Measurements from ENCODE around the gene ZNRD2. TPM values are rescaled to one million over a fixed set of nuclear protein-coding genes. Genes with fewer than 3 reads are reported as not detected.

ZNRD2 gene
- total and polyA plus RNA-seq, 2 experiments from 2014 or later = 20.5 to 52.4 TPM

DNA sequence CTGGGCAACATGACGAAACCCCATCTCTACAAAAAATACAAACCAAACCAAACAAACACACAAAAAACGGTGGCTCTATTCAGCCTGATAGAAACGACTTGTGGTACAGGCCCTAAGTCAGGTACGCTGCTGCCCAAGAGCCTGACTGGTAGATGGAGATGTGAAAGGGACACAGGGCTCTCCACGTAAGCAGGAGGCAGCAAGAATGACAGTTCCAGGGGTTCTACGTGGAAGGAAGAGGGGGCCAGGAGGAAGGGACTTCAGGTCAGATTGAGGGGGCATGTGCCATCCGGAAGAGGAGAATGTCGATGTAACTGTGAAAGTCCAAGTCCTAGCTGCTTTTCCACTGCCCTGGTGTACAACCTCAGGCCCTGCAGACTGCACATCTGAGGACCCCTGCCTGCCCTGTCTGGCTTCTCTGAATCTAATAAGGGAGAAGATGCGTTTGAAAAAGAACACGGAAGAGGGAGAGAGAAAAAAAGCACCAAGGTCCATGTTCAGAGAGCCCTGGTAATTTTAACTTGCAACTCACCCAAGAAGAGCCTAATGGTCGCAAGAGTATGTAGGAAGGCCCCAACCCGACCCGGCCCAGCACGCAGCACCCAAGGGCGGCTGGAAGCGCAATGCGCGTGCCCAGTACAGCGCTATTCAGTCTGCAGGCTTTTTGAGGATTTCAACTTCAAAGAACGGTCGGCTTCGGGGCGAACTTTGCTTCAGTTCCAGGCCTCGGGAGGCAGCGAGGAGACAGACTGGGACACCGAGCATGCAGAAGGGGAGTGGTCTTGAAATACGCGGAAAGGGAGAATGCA is 909 bp upstream of the ZNRD2 start:
- WGBS (ENCODE audit: low lambda C conversion rate, missing lambda C conversion rate) = 16% methylated on average over 28 of the region's 28 CpGs
- DNase-seq (ENCODE audit: low spot score) = no peak
- Histone ChIP-seq H3K4me1 (ENCODE audit: insufficient read depth) (peaks cover 37% of the 10 kb centered on the region), H4K20me1 (ENCODE audit: insufficient read depth, poor library complexity, severe bottlenecking) (peaks cover 14% of the 10 kb centered on the region), H3K4me3 (peak overlapping the region; percentile 53), H3K9me3 (ENCODE audit: low read depth) (no peaks in the 10 kb centered on the region), H3K9me2 (replicated peaks; ENCODE audit: insufficient read depth) (no peaks in the 10 kb centered on the region), H3K79me2 (peaks cover 59% of the 10 kb centered on the region), H3K27ac (peak overlapping the region; percentile 84), H3K4me2 (peak overlapping the region; percentile 91), H3K36me3 (replicated peaks; ENCODE audit: insufficient read depth, low read depth) (no peaks in the 10 kb centered on the region), H3K27me3 (no peaks in the 10 kb centered on the region), H2AFZ (peak overlapping the region; percentile 49)
- TF ChIP-seq, protein P1, sequence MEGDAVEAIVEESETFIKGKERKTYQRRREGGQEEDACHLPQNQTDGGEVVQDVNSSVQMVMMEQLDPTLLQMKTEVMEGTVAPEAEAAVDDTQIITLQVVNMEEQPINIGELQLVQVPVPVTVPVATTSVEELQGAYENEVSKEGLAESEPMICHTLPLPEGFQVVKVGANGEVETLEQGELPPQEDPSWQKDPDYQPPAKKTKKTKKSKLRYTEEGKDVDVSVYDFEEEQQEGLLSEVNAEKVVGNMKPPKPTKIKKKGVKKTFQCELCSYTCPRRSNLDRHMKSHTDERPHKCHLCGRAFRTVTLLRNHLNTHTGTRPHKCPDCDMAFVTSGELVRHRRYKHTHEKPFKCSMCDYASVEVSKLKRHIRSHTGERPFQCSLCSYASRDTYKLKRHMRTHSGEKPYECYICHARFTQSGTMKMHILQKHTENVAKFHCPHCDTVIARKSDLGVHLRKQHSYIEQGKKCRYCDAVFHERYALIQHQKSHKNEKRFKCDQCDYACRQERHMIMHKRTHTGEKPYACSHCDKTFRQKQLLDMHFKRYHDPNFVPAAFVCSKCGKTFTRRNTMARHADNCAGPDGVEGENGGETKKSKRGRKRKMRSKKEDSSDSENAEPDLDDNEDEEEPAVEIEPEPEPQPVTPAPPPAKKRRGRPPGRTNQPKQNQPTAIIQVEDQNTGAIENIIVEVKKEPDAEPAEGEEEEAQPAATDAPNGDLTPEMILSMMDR (IDR thresholded peaks at IDR 0.05; ENCODE audit: poor library complexity) = no peak
- TF ChIP-seq EZH2 (IDR thresholded peaks at IDR 0.05; ENCODE audit: borderline replicate concordance) = no peak
- no peak for TF ChIP-seq EZH2phosphoT487 (IDR thresholded peaks at IDR 0.05; ENCODE audit: low read depth, severe bottlenecking, unreplicated experiment)

GRCh38 chr11:65571420-65571819 is 1.1 kb downstream of the ZNRD2 start:
- H3K79me2 ChIP-seq = peaks cover 59% of the 10 kb centered on the region
- H3K9me2 ChIP-seq (replicated peaks; ENCODE audit: insufficient read depth) = no peaks in the 10 kb centered on the region
- WGBS (ENCODE audit: low lambda C conversion rate, missing lambda C conversion rate) = 94% methylated on average over 9 of the region's 9 CpGs
- H3K27ac ChIP-seq = peak overlapping the region; percentile 57
- no peak overlapping the region for H2AFZ ChIP-seq
- H3K27me3 ChIP-seq = no peaks in the 10 kb centered on the region
- no peaks in the 10 kb centered on the region for H3K9me3 ChIP-seq (ENCODE audit: low read depth)
- peak overlapping the region; percentile 98 for H3K4me2 ChIP-seq
- no peak for DNase-seq (ENCODE audit: low spot score)
- peaks cover 19% of the 10 kb centered on the region for H4K20me1 ChIP-seq (ENCODE audit: insufficient read depth, poor library complexity, severe bottlenecking)
- no peak for TF ChIP-seq EZH2 (IDR thresholded peaks at IDR 0.05; ENCODE audit: borderline replicate concordance)
- TF ChIP-seq, protein P1 (IDR thresholded peaks at IDR 0.05; ENCODE audit: poor library complexity) = no peak
- TF ChIP-seq EZH2phosphoT487 (IDR thresholded peaks at IDR 0.05; ENCODE audit: low read depth, severe bottlenecking, unreplicated experiment) = no peak
- peaks cover 51% of the 10 kb centered on the region for H3K4me1 ChIP-seq (ENCODE audit: insufficient read depth)
- H3K4me3 ChIP-seq = no peak overlapping the region
- H3K36me3 ChIP-seq (replicated peaks; ENCODE audit: insufficient read depth, low read depth) = no peaks in the 10 kb centered on the region

DNA sequence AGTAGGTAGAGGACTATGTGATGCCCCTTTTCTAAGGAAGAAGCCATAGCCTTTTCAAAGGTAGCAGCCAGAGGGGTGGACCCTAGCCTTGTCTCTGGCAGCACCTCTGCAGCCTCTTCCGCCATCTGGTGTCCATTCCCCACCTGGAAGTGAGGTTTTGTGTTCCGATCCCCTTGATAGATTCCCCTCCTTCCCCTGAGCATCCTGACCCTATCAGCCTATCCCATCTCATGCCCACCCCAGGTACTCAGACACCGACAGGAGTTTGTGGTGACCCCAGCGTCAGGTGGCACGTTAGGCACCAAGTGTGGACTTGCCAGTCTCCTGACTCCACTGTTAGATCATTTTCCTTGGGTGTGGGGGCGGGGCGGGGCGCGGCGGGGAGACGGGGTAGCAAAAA is 1.7 kb downstream of the ZNRD2 start:
- WGBS (ENCODE audit: low lambda C conversion rate, missing lambda C conversion rate) = 7% methylated on average over 10 of the region's 11 CpGs

More for the DNA sequence above, 1.7 kb downstream of the ZNRD2 start:
- Histone ChIP-seq H4K20me1 (ENCODE audit: insufficient read depth, poor library complexity, severe bottlenecking) (peaks cover 19% of the 10 kb centered on the region), H3K36me3 (replicated peaks; ENCODE audit: insufficient read depth, low read depth) (no peaks in the 10 kb centered on the region), H3K9me3 (ENCODE audit: low read depth) (no peaks in the 10 kb centered on the region), H3K9me2 (replicated peaks; ENCODE audit: insufficient read depth) (no peaks in the 10 kb centered on the region), H3K27ac (peak overlapping the region; percentile 57), H3K27me3 (no peaks in the 10 kb centered on the region), H3K4me2 (peak overlapping the region; percentile 98), H2AFZ (no peak overlapping the region), H3K79me2 (peaks cover 55% of the 10 kb centered on the region), H3K4me1 (ENCODE audit: insufficient read depth) (peaks cover 56% of the 10 kb centered on the region), H3K4me3 (peak overlapping the region; percentile 32)
- TF ChIP-seq, protein P1 (IDR thresholded peaks at IDR 0.05; ENCODE audit: poor library complexity) = peak; percentile 44
- TF ChIP-seq EZH2 (IDR thresholded peaks at IDR 0.05; ENCODE audit: borderline replicate concordance) = no peak
- peak; percentile 70 for DNase-seq (ENCODE audit: low spot score)
